CD14-positive monocyte (primary cell): ENCODE measurements around the gene TMEM164. TPM values are rescaled to one million over a fixed set of nuclear protein-coding genes. Genes with fewer than 3 reads are reported as not detected.

Experiments used
- DNase-seq, 3 donors: peaks; one replicate each; pipeline ENCODE4 v3.0.0-alpha.2; 2011 to 2022
- H2AFZ ChIP-seq: 2 replicates; pipeline ENCODE4 v1.6.0; 2012; ENCODE audit warnings: mild to moderate bottlenecking, low read depth, low read length, inconsistent platforms; ENCODE audit not compliant: insufficient read depth, poor library complexity, severe bottlenecking
- H3K27ac ChIP-seq, 2 donors: 1 replicate in 1 of 2; 2 replicates in 1 of 2; pipeline ENCODE4 v1.5.1; 2012 to 2013; ENCODE audit warnings: low read length in 2 of 2, control low read depth in 1 of 2, inconsistent platforms in 1 of 2, low read depth in 1 of 2, mild to moderate bottlenecking in 1 of 2
- H3K27me3 ChIP-seq, 2 donors: one replicate each; pipeline versions ENCODE4 v1.6.0 to v1.6.1; 2011 to 2013; ENCODE audit warnings: low read length in 2 of 2; ENCODE audit not compliant: control insufficient read depth in 2 of 2, insufficient read depth in 2 of 2
- H3K36me3 ChIP-seq, 2 donors: replicated peaks in 1 of 2; 1 replicate in 1 of 2; 2 replicates in 1 of 2; pipeline versions ENCODE4 v1.5.1 to v1.6.1; 2012 to 2013; ENCODE audit warnings: low read length in 2 of 2, control low read depth in 1 of 2, inconsistent platforms in 1 of 2, mild to moderate bottlenecking in 1 of 2; ENCODE audit not compliant: insufficient read depth in 2 of 2, control insufficient read depth in 1 of 2
- H3K4me1 ChIP-seq, 2 donors: 1 replicate in 1 of 2; 2 replicates in 1 of 2; pipeline versions ENCODE4 v1.5.1 to v1.6.1; 2012 to 2013; ENCODE audit warnings: low read length in 2 of 2, control low read depth in 1 of 2, inconsistent platforms in 1 of 2, mild to moderate bottlenecking in 1 of 2, moderate library complexity in 1 of 2; ENCODE audit not compliant: insufficient read depth in 2 of 2, control insufficient read depth in 1 of 2
- H3K4me2 ChIP-seq: replicated peaks from 2 replicates; pipeline ENCODE3; 2012; ENCODE audit warnings: low read length, moderate library complexity, mild to moderate bottlenecking; ENCODE audit not compliant: poor library complexity, severe bottlenecking; ENCODE audit errors: extremely low read depth
- H3K4me3 ChIP-seq, 3 experiments: fragments of 200-600 bp in 1 of 3; sonication (generic) in 1 of 3; replicated peaks in 1 of 3; 1 replicate in 2 of 3; 2 replicates in 1 of 3; pipeline ENCODE4 v1.5.1; 2011 to 2013; ENCODE audit warnings: low read length in 3 of 3, mild to moderate bottlenecking in 3 of 3, control low read depth in 2 of 3, low read depth in 2 of 3, inconsistent platforms in 1 of 3, moderate library complexity in 1 of 3
- H3K79me2 ChIP-seq: 2 replicates; pipeline ENCODE4 v1.6.0; 2012; ENCODE audit warnings: mild to moderate bottlenecking, control low read depth, inconsistent platforms, low read length, moderate library complexity; ENCODE audit not compliant: insufficient read depth
- H3K9ac ChIP-seq: 2 replicates; pipeline ENCODE4 v1.6.0; 2017; ENCODE audit warnings: low read length, mild to moderate bottlenecking; ENCODE audit not compliant: insufficient read depth, poor library complexity, severe bottlenecking
- H3K9me3 ChIP-seq, 2 donors: replicated peaks in 1 of 2; 1 replicate in 1 of 2; 2 replicates in 1 of 2; pipeline versions ENCODE4 v1.5.1 to v1.6.1; 2012 to 2013; ENCODE audit warnings: low read length in 2 of 2, control low read depth in 1 of 2; ENCODE audit not compliant: control insufficient read depth in 1 of 2, insufficient read depth in 1 of 2
- H4K20me1 ChIP-seq: 2 replicates; pipeline ENCODE4 v1.6.0; 2012; ENCODE audit warnings: mild to moderate bottlenecking, low read length, control low read depth, moderate library complexity; ENCODE audit not compliant: insufficient read depth
- H3K27ac Mint-ChIP-seq, 7 donors: one replicate each; pipeline ENCODE4 v1.8.0; 2020; ENCODE audit warnings: mild to moderate bottlenecking in 7 of 7, mixed read lengths in 7 of 7, moderate library complexity in 6 of 7, inconsistent platforms in 2 of 7
- H3K27me3 Mint-ChIP-seq, 3 donors: one replicate each; pipeline ENCODE4 v1.8.0; 2021 to 2022; ENCODE audit warnings: low read depth in 3 of 3, mild to moderate bottlenecking in 3 of 3, mixed read lengths in 3 of 3, moderate library complexity in 3 of 3, inconsistent platforms in 1 of 3
- H3K36me3 Mint-ChIP-seq, 2 donors: one replicate each; pipeline ENCODE4 v1.8.0; 2020; ENCODE audit warnings: mixed read lengths in 2 of 2, inconsistent platforms in 1 of 2, mild to moderate bottlenecking in 1 of 2
- H3K4me1 Mint-ChIP-seq: one replicate; pipeline ENCODE4 v1.8.0; 2020; ENCODE audit warnings: mild to moderate bottlenecking, mixed read lengths
- H3K4me3 Mint-ChIP-seq, 2 donors: one replicate each; pipeline ENCODE4 v1.8.0; 2020; ENCODE audit warnings: mild to moderate bottlenecking in 2 of 2, mixed read lengths in 2 of 2, moderate library complexity in 1 of 2
- H3K9me3 Mint-ChIP-seq, 7 donors: one replicate each; pipeline ENCODE4 v1.8.0; 2020 to 2022; ENCODE audit warnings: mixed read lengths in 7 of 7, mild to moderate bottlenecking in 6 of 7, moderate library complexity in 6 of 7, inconsistent platforms in 2 of 7
- WGBS: methylation state at CpG from one replicate; pipeline ENCODE4 v1.1.5; 2013; ENCODE audit warnings: missing lambda C conversion rate; ENCODE audit not compliant: insufficient coverage; 5-methylcytosine and 5-hydroxymethylcytosine counted together
- intact Hi-C, 2 donors: fragments of 100-400 bp; cut with micrococcal nuclease; formaldehyde crosslinking; loops; one replicate each; pipeline versions ENCODE4 v1.15.0 to v1.15.1; 2023
- polyA plus RNA-seq, 3 donors: library from polyadenylated mRNA; depleted of rRNA in 1 of 3; unstranded in 2 of 3; stranded (reverse) in 1 of 3; fragments of 300-500 nt in 2 of 3; fragments of >200 nt in 1 of 3; fragmentation: Illumina TruSeq in 2 of 3; gene quantifications; 1 replicate in 2 of 3; 2 replicates in 1 of 3; pipeline ENCODE4 v1.2.3, GENCODE V29; 2012 to 2021
- TF ChIP-seq, protein P1 (sequence below): fragments of 200-600 bp; IDR thresholded peaks from one replicate; pipeline ENCODE4 v1.8.0; 2022; ENCODE audit warnings: antibody characterized with exemption, mild to moderate bottlenecking

TMEM164 gene
- polyA plus RNA-seq, 3 donors = 5.3 to 39.5 (median 7.3) TPM

DNA sequence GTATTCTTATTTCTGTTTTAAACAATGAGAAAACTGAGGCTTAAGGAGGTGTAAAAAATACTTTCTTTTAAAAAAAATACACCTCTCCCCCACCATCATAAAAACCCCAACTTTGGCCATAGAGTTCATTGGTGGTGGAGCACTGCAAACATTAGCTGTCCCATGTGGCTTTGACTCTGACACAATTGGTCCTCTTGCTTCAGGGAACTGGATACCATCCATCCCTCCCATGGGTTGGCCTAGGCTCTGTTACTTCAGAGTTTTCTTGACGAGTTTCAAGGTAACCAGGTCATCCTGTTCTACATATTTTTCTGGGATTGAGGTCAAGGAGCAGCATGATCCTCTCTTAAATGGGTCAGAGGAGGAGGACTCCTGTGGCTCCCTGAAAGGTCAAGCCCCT lies 50.5 kb downstream of the TMEM164 start:
- H3K27me3 Mint-ChIP-seq = peaks cover 0 to 6% (median 0%) of the 10 kb centered on the region in 3 donors
- no peaks in the 10 kb centered on the region for H3K9me3 ChIP-seq
- no peak overlapping the region for H3K27ac ChIP-seq
- H3K4me1 ChIP-seq = no peaks in the 10 kb centered on the region
- no peak overlapping the region for H3K4me2 ChIP-seq
- H3K27me3 ChIP-seq = peaks cover 0 to 4% of the 10 kb centered on the region in 2 donors
- H3K4me1 Mint-ChIP-seq = peaks cover 14% of the 10 kb centered on the region
- peaks cover 12 to 20% of the 10 kb centered on the region in 2 donors for H3K36me3 ChIP-seq
- no CpG with 5 or more reads among the region's 1 CpG for WGBS
- H3K36me3 Mint-ChIP-seq = peaks cover 25 to 30% of the 10 kb centered on the region in 2 donors
- intact Hi-C loops = no loop called here
- TF ChIP-seq, protein P1, sequence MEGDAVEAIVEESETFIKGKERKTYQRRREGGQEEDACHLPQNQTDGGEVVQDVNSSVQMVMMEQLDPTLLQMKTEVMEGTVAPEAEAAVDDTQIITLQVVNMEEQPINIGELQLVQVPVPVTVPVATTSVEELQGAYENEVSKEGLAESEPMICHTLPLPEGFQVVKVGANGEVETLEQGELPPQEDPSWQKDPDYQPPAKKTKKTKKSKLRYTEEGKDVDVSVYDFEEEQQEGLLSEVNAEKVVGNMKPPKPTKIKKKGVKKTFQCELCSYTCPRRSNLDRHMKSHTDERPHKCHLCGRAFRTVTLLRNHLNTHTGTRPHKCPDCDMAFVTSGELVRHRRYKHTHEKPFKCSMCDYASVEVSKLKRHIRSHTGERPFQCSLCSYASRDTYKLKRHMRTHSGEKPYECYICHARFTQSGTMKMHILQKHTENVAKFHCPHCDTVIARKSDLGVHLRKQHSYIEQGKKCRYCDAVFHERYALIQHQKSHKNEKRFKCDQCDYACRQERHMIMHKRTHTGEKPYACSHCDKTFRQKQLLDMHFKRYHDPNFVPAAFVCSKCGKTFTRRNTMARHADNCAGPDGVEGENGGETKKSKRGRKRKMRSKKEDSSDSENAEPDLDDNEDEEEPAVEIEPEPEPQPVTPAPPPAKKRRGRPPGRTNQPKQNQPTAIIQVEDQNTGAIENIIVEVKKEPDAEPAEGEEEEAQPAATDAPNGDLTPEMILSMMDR = no peak
- H3K9ac ChIP-seq = no peak overlapping the region
- no peak overlapping the region for H3K27ac Mint-ChIP-seq
- H3K9me3 Mint-ChIP-seq = peaks cover 0 to 3% (median 0%) of the 10 kb centered on the region in 7 donors
- H2AFZ ChIP-seq = no peak overlapping the region
- peaks cover 49% of the 10 kb centered on the region for H3K79me2 ChIP-seq
- no peak for DNase-seq
- H3K4me3 Mint-ChIP-seq = no peak overlapping the region
- H4K20me1 ChIP-seq = peaks cover 22% of the 10 kb centered on the region
- no peak overlapping the region for H3K4me3 ChIP-seq

DNA sequence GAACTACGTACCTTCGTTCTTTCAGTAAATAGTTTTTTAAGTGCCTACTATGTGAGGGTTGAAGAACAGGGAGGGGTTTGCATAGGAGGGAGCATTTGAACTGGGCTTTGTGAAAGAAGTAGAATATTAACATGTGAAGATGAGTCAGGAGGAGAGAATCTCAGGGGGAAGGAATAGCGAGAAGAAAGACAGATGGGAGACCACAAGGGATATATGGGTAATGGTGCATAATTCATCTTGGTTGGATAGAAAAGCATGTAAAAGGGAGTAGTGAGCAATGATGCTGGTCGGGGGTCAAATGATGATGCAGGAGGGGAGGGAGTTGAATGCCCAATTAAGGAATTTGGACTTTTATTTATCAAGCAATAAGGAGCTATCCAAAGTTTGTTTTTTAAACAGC lies 52.7 kb downstream of the TMEM164 start:
- peaks cover 0 to 3% (median 0%) of the 10 kb centered on the region in 7 donors for H3K9me3 Mint-ChIP-seq
- Histone ChIP-seq H3K27me3 (no peaks in the 10 kb centered on the region), H2AFZ (no peak overlapping the region), H4K20me1 (peaks cover 12% of the 10 kb centered on the region), H3K4me2 (no peak overlapping the region), H3K79me2 (peaks cover 54% of the 10 kb centered on the region), H3K9me3 (no peaks in the 10 kb centered on the region), H3K9ac (no peak overlapping the region), H3K4me1 (peaks cover 6% of the 10 kb centered on the region in 2 donors), H3K27ac (no peak overlapping the region), H3K4me3 (no peak overlapping the region), H3K36me3 (peaks cover 12 to 20% of the 10 kb centered on the region in 2 donors)
- H3K36me3 Mint-ChIP-seq = peaks cover 17% of the 10 kb centered on the region in 2 donors
- peaks cover 29% of the 10 kb centered on the region for H3K4me1 Mint-ChIP-seq
- peak overlapping the region in 1 of 7 donors; percentile 1 for H3K27ac Mint-ChIP-seq
- no peak for DNase-seq
- TF ChIP-seq, protein P1 = no peak
- peaks cover 0 to 6% (median 0%) of the 10 kb centered on the region in 3 donors for H3K27me3 Mint-ChIP-seq
- intact Hi-C loops = no loop called here
- WGBS = 63% methylated on average over 1 of the region's 4 CpGs
- no peak overlapping the region for H3K4me3 Mint-ChIP-seq
